ENCODE measurements around the gene FRMD4A.

FRMD4A gene

GRCh38 chr10:14330388-14331061 is at the start of gene FRMD4A:
TSS of gene FRMD4A (minus strand) at chr10:14330924.
- DNase-seq: no peak

GRCh38 chr10:14379556-14380280 is 49.0 kb upstream of the FRMD4A start:
- no peak for DNase-seq

GRCh38 chr10:14378387-14378960 is 47.8 kb upstream of the FRMD4A start:
- no peak for DNase-seq

- DNase-seq: no peak
These were observed 47.0 kb upstream of the FRMD4A start for GRCh38 chr10:14377591-14378175.

- no peak for DNase-seq
These were observed 44.2 kb upstream of the FRMD4A start for GRCh38 chr10:14374745-14375445.

GRCh38 chr10:14372606-14373005 is 41.9 kb upstream of the FRMD4A start:
- DNase-seq: no peak

- no peak for DNase-seq
These were observed 40.9 kb upstream of the FRMD4A start for GRCh38 chr10:14371581-14371980.

- no peak for DNase-seq
These were observed 40.2 kb upstream of the FRMD4A start for GRCh38 chr10:14370894-14371293.

GRCh38 chr10:14369906-14370305 is 39.2 kb upstream of the FRMD4A start:
- no peak for DNase-seq

GRCh38 chr10:14366760-14367159 is 36.0 kb upstream of the FRMD4A start:
- DNase-seq: no peak

- DNase-seq: no peak
These were observed 34.5 kb upstream of the FRMD4A start for GRCh38 chr10:14365266-14365665.

- DNase-seq: no peak
These were observed 31.4 kb upstream of the FRMD4A start for GRCh38 chr10:14362104-14362503.

- no peak for DNase-seq
These were observed 30.2 kb upstream of the FRMD4A start for GRCh38 chr10:14360961-14361360.

GRCh38 chr10:14360515-14360914 is 29.8 kb upstream of the FRMD4A start:
- no peak for DNase-seq

- no peak for DNase-seq
These were observed 28.3 kb upstream of the FRMD4A start for GRCh38 chr10:14358886-14359573.

- no peak for DNase-seq
These were observed 26.2 kb upstream of the FRMD4A start for GRCh38 chr10:14356921-14357320.

- DNase-seq: no peak
These were observed 25.0 kb upstream of the FRMD4A start for GRCh38 chr10:14355750-14356149.

- no peak for DNase-seq
These were observed 22.7 kb upstream of the FRMD4A start for GRCh38 chr10:14353291-14353913.

- no peak for DNase-seq
These were observed 19.3 kb upstream of the FRMD4A start for GRCh38 chr10:14350006-14350405.

GRCh38 chr10:14349081-14349480 is 18.4 kb upstream of the FRMD4A start:
- no peak for DNase-seq

- no peak for DNase-seq
These were observed 14.5 kb upstream of the FRMD4A start for GRCh38 chr10:14345262-14345661.

All from activated T-cell treated with anti-CD3 and anti-CD28 coated beads, Interleukin-2, amount 50 U/mL, for 1 hour (primary cell).